GM18502 (cell line): ENCODE measurements around the gene TNS4.

Source experiments
- ATAC-seq: cut with Tn5 transposase; IDR thresholded peaks from one replicate; pipeline ENCODE4 v1.9.1; 2021; ENCODE audit warnings: mild to moderate bottlenecking; ENCODE audit not compliant: unreplicated experiment, poor library complexity

The TNS4 gene

DNA sequence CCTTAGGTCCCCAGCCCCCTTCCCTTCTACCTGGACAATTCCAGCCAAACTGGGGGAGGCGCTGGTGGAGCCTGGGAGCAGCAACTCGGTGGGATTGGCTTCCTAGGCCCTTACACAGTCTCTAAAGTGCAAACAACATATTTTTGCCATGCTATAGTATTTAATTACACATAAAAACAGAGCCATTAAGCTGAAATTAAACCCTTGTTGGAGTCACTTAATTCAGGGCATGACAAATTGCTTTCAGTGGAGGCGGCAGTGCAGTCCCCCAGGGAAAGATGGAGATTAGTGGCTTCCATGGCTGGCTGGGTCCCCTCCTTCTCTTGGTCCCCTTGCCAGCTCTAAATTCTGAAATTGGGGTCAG, 40.8 kb downstream of the TNS4 start:
- no peak for ATAC-seq

DNA sequence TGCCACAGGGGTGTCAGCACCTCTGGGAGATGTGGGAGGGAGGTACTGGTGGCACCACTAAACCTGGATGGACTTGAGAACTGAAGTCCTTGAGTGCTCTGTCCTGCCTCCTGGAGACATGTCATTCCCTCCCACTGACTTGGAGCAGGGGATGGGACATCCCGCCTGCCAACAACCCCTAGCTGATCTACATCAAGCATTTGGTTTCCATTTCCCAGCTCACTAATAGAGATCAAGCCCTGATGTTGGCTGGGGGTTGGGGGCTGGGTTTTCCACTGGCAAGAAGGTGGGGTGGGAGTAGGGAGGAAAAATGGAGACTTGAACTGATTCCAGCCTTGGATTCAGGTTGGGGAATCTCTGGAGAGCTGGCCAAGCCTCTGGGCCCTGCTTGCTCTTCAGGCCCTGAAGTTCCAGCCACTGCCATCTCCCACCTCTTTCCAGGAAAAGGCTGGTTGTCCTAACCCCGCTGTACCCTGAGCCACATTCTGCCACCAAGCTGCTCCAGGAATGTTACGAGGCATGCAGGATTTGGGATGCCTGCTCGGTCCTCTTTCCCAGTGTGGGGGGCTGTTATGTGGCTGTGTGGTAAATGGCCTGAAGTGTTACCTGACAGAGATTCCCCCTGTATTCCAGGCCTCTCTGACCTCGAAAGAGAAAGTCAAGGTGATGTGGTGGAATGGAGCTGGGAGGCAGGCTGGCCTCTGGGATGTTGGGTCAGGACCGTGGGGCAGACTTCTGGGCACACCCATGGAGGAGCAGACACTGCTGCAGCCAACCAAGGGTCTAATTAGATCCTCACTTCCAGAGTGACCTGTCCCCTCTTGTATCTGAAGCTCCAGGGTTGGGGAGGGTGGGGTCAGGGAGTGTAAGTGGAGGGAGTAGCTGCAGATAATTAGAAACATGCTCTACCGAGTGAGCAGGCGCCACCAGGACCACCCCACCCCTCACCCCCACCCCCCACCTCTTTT, 41.5 kb downstream of the TNS4 start:
- no peak for ATAC-seq

DNA sequence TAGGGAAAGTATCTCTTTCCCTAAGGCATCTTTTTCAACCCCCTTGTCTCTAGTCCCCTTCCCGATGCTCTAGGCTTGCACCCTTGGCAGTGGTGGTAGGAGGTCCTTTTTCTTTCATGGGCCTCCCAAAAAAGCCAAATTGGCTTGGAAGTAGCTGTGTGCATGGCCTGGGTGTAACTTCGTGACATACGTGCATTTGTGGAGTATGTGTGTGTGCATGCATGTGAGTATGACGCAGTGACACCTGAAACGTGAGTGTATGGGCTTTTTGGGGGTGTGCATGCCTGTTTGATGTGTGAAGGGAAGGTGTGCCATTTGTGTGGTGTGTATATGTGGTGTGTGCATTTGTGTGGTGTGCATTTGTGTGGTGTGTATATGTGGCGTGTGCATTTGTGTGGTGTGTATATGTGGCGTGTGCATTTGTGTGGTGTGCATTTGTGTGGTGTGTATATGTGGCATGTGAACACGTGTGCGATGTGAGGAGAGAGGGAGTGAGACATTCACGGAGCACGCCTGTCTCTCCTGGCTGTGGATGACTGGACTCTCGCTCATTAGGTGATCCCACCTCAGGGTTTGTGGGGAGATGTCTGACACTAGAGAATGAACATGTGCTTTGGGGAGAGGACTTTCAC, 42.5 kb downstream of the TNS4 start:
- ATAC-seq = no peak

DNA sequence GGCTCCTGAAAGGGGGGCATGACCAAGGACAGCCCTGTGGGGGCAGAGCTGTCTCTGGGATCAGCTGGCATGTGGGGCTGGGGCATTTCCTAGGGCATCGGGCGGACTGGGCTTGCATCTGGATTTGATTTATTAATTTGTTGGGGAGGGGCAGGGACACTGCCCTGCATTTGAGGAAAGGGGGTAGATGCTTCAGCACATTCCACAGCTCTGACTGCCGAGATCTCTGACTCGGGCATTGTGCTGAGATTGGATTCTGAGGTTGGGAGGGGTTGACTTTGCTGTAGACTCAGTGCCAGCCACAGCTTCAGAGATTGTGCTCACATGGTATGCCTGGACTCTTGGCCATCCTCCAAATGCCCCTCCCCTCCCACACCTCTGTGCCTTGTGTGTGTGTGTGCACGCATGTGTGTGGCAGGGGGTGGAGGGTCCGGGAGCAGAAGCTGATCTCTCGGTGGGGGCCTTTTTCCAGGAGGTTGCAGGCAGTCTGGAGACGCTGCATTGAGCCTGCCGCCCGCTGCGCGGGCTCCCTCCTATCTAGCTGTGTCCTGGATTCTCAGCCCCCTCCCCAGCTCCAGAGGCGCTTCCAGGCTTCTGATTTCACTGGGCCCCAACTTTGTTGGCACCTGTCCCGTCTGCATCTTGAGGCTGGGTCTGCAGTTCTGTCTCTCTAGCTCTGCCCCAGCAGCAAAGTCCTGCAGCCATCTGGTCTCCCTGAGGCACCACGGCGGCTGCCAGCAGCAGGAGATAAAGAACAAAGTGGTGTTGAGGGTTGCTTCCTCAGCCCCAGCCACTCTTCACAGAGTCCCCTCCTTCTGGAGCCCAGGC, 43.2 kb downstream of the TNS4 start:
- ATAC-seq = no peak

DNA sequence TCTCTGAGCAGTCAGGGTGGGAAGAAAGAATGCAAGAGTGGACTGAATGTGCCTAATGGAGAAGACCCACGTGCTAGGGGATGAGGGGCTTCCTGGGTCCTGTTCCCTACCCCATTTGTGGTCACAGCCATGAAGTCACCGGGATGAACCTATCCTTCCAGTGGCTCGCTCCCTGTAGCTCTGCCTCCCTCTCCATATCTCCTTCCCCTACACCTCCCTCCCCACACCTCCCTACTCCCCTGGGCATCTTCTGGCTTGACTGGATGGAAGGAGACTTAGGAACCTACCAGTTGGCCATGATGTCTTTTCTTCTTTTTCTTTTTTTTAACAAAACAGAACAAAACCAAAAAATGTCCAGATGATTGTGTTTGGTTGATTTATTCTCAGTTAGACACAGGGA, 44.1 kb downstream of the TNS4 start:
- no peak for ATAC-seq

DNA sequence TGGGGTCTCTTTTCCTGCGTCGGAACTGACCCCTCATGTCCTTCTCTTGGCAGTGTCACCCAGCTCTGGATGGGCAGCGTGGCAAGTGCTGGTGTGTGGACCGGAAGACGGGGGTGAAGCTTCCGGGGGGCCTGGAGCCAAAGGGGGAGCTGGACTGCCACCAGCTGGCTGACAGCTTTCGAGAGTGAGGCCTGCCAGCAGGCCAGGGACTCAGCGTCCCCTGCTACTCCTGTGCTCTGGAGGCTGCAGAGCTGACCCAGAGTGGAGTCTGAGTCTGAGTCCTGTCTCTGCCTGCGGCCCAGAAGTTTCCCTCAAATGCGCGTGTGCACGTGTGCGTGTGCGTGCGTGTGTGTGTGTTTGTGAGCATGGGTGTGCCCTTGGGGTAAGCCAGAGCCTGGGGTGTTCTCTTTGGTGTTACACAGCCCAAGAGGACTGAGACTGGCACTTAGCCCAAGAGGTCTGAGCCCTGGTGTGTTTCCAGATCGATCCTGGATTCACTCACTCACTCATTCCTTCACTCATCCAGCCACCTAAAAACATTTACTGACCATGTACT, 44.9 kb downstream of the TNS4 start:
- no peak for ATAC-seq

DNA sequence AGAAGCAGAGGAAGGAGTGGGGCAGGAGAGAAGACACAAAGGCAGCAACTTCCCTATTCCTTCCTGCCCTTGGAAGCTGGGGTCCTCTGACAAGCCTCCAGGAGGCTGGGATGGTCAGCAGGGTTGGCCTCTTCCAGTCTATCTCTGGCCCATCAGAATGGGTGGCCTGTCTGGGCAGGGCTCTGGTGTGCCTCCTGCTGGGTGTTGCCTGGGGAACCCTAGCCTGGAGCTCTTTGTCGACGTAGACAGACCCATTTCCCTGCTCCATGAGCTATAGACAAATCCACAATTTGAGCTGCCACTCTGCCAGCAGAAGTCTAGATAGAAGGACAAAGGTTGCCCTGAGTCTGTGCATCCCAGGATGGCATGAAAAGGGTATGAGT, 46.8 kb downstream of the TNS4 start:
- ATAC-seq = no peak

DNA sequence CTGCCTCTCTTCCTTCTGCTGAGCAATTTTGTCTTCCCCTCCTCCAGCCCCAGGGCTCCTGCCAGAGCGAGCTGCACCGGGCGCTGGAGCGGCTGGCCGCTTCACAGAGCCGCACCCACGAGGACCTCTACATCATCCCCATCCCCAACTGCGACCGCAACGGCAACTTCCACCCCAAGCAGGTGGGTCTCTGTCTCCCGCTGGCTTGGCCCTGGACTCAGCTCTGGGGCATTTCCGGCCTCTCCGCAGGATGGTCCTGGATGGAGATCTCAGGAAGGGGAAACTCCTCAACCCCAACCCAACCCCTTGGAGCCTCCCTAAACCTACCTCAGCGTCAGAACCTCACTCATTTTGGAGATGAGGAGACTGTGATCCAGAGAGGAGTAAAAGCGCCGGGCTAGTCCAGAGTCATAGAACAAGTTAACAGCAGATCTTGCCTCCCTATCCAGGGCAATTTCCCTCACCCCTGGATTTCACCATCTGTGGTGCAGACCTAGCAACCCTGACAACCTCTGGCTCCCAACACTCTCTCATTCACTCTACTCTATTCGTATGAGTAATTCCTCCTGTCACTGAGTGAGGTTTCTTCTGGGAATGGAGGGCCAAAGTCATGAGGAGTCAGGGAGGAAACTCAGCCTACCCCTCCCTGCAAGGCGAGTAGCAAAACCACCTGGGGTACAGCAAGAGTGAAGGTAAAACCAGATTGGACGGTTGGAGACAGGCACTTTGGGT, 47.4 kb downstream of the TNS4 start:
- ATAC-seq = no peak

DNA sequence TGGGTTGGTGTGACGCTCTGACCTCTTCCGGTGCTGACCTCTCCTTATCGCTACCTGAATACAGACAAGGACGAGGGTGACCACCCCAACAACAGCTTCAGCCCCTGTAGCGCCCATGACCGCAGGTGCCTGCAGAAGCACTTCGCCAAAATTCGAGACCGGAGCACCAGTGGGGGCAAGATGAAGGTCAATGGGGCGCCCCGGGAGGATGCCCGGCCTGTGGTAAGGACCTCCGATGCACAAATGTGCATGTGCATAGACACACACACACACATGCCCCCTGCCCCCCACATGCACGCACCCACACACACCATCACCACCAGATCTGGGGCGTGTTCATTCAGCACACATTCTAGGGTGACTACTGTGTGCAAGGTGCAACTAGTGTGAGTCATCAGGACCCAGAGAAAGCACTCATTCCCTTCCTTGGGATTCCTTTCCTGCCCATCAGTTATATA, 48.5 kb downstream of the TNS4 start:
- ATAC-seq = no peak

DNA sequence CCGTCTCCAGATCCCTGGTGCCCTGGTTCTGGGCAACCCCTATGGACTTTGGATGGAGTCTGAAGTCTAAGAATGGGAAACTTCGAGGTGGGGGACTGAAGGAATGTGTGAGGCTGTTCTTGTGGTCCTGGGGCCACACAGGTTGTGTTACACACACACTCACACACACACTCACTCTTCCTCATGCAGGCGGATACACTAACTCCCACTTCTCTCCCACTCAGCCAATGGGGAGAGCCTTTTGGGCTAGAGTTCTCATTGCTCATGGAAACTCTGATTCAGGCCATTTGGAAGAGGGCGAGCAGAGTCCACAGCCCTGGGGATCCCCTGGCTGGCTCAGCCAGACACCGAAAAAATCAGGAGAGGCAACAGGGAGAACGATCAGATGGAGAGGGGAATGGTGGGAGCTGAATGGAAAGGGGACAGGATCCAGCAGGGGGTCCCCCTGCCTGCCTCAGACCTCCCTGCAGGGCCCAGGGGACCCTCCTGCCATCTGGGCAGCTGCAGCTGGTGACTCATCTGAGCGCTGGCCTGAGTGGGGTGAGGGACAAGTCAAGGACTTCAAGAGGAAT, 49.1 kb downstream of the TNS4 start:
- no peak for ATAC-seq

DNA sequence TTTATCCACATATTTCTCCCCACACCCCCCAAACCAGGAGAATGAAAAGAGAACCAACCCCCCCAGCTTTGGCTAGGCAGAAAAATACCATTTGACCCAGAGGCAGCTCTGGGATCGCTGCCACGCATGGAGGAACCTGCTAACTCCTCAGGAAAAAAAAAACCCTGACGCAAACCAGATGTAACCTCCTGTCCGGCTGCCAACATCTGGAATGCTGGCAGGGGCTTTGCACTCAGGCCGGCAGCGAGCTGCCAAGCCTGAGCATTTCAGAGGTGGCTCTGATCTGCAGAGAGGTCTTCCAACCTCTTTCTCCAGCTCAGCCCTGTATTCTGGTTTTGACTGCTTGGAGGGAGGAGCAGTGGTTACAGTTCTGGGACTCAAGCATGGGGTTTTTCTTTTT, 50.0 kb downstream of the TNS4 start:
- ATAC-seq = no peak

DNA sequence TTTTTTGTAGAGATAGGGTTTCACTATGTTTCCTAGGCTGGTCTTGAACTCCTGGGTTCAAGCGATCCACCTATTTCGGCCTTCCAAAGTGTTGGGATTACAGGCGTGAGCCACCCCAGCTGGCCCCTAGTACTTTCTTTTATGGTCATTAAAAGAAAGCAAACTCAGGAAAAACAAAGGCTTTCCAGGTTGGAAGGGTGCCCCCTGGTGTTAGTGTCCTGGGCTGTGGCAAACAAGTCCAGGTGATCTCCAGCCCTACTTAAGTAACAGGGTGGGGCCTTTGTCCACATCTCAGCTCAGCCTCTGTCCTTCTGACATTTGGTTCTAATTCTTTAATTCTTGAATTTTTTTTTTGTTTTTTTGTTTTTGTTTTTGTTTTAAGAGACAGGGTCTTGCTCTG, 51.2 kb downstream of the TNS4 start:
- no peak for ATAC-seq

DNA sequence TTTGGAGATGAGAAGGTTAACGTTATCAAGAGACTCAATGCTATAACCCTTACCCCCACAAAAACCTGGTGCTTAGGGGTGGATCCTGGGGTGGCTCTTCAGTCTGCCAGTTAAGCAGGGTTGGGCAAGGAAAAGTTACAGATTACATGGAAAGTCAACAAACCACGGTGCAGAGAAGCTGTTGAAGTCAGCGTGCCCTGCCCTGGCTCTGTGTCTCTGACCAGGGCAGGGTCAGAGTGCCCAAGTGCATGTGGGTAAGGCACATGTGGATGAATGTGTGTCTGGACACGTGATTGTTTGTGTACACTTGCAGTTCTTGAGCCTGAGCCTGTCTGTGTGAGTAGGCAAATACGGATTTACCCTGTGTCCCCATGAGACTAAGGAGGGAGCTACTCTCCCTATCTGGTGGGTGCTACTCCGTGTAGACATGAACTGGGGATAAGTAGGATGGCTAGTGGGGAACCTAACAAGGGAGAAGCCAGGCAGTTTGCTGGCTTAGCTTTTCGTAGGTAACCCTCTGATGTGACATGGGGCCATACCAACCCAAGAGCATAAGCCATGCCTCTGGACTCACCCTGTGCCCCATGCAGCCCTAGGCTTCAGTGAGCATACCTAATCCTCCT, 52.7 kb downstream of the TNS4 start:
- no peak for ATAC-seq

DNA sequence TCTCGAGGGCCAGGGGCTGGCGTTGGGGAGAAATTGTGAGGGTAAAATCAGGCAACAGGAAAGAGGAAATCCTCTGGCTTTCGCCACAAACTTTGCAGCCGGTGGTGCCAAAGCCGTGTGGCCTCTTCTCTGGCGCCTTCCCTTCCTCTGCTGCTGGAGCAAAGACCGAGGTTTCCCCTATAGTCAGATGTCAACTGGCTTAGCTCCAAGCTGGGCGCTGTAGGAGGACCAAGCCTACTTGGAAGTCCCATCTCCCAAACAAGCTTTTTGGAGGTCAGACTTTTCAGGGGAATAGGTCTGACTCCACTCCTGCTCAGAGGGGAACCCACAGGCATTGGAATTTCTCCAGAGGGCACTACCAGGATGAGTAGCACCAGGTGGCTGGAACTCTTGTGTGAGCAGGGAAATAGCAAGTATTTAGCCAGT, 53.2 kb downstream of the TNS4 start:
- ATAC-seq = no peak

DNA sequence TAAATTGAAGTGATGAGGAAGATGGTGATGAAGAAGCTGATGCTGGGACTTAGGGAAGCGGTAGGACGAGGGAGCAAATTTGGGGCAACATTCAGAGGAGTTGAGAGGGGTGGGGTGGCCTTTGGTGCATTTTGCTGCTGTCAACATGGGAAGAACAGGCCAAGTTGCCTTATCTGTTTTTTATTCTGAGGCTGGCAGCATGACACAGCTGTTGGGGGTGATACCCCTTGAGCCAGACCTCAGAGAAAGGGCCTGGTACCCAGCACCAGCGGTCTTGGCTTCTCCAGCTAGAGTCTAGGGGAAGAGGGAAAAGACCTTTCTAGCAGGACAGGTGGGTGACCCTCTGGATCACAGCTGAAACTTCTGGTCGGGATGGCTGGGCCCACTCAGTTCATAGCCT, 53.6 kb downstream of the TNS4 start:
- ATAC-seq = no peak

DNA sequence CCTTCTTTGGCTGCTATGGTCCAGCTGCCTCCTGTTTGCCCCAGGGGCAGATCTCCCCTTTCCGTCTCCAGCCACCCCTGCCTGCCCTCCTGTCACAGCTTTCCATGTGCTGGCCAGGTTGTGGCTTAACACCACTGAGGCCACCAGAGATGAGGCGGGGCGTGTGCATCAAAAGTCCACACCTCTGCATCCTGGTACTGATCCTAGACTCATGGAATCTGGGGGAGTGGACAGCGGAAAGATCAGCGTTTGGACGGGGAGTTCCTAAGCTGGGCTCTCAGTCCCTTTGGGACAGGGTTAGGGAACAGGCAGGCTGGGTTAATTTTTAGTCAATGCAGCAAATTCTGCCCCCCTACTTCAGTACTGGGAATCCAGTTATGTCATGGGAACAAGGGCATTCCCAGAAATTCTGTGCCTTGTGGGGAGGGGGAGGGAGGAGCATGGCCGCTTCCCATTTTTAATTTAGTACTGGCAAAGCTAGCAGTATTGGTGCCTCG, 54.2 kb downstream of the TNS4 start:
- ATAC-seq = no peak

DNA sequence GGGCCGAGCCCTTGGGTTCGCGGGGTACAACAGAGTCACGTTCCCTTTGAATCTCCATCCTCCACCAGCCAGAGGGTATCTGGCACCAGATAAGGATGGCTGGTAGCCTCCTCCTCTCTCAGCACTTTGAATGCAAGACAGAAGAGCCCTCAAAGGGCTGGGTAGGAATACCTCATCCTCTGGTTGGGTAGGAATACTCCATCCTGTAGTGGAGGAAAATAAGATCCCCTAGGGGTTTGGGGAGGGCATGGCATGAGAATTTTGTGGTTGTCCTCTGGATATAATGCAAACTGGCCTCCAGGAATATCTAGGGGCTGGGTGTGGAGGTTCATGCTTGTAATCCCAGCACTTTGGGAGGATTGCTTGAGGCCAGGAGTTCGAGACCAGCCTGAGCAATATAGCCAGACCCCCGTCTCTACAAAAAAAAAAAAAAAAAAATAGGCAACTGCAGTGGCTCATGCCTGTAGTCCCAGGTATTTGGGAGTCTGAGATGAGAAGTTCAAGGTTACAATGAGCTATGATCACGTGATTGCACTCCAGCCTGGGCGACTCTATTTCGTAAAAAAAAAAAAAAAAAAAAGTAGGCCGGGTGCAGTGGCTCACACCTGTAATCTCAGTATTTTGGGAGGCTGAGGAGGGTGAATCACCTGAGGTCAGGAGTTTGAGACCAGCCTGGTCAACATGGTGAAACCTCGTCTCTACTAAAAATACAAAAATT, 55.5 kb downstream of the TNS4 start:
- ATAC-seq = no peak
